Measurements from ENCODE around the gene PAK1.

Gene PAK1

DNA sequence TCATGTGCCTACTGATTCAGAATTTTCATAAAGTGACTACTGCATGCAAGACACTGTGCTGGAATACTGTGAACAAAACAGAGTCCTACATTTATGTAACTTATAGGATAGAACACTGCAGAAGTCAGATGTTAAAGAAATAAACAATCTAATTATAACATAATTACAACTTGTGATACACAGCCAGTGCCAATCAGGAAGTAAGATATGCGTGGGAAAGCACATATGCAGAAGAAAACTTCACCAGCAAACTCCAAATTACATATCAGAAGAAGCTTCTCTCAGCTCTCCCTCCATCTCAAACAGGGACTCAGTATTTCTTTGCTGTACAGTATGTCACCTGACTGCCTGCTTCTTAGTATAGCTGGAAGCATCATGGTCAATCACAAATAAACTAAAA lies 37.4 kb downstream of the PAK1 start:
- no peak for DNase-seq (ENCODE audit: low read depth)

DNA sequence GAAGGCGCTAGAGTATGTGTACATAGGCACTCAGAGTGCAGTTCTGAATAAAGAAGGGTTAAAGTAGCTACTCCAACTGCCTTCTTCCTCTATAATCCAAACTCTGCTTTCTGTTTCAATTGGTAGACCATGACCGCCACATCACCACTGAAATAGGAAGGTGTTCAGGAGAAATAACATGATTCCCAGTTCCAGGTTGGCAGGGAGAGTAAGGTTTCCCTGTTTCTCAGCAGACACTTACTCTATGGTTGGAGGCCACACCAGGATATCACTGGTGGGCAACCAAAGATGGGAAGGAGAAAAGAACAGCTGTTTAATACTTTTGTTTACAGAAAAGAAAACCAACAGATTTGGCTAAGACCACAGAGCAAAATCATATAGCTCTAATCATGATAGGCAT lies 37.9 kb downstream of the PAK1 start:
- no peak for DNase-seq (ENCODE audit: low read depth)

DNA sequence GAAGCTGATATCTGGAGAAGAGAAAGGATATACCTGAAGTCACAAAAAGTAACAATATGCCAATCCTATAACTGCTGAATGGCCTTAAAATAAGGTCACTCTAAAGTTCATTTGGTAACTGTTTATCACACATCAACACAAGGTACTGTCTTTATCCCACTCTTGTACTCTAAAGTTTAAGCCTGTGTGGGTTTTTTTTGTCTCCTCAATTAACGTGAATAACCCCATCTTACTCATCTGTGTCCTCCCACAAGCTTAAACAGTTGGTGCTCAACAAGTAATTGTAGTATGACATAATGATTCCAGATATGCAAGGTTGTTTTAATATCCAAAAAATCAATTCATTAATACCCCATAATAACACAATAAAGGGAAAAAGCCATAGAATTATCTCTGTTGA lies 42.1 kb downstream of the PAK1 start:
- no peak for DNase-seq (ENCODE audit: low read depth)

DNA sequence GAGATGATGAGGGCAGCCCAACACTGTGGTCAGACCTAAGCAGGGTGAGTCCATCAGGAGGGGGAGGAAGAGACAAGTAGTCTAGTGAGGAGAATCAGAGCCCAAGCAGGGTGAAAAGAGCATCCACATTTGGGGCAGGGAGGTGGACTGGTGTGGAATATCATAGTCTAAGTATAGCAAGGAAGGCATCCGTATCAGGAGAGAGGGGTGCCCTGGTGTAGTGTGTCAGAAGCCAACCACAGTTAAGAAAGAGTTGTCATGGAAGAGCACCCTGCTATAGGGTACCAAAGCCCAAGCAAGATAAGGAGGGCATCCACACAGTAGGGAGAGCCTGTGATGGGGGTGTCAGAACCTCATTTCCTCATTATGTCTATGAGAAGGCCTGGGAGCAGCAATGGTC lies 45.3 kb downstream of the PAK1 start:
- no peak for DNase-seq (ENCODE audit: low read depth)

DNA sequence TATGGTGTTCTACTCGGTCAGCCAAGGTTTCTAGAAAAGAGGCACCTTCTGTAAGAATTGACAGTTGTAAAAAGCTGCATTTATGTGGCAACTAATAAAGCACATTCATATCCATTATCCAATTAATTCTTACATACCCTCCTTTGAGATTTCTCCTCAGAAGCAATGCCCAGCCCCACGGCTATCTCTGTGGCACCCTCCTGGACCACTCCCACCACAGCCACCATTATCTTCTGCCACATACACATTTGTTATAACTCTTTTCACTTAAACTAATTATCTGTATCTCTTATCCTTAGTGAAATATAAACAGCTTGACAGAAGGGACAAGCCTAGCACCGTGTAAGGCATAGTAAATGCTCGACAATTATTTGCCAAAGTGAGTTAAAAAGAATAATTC lies 48.5 kb downstream of the PAK1 start:
- no peak for DNase-seq (ENCODE audit: low read depth)

DNA sequence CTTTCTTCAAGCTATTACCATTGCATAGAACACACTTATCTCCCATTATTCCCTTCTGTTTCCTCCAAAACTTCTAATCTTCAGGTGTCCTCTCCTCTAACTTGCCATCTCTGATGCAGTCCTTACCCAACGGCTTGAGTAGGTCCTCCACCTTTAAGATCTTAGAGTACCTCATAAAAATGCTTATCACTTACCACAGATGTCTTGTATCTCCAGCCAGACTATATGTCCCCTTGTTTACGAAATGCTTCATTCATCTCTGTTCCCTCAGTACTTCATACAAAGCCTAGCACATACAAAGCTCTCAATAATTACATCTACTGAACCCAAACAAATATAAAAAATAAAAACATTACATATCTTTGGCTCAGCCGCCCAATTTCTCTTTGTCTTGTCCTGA lies 49.2 kb downstream of the PAK1 start:
- no peak for DNase-seq (ENCODE audit: low read depth)

DNA sequence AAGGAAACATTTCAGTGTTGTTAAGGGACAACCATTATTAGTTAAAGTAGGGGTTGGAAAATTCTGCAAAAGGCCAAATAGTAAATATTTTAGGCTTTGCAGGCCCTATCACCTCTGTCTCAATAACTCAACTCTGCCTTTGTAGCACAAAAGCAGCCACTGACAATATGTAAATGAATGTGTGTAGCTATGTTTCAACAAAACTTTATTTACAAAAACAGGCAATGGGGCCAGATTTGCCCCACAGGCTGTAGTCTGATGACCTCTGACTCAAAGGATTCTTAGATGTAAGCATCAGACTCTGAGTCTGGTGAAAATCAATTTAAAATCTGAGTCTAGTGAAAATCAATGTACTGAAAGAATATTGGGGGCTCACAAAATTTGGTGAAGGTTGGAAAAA lies 50.3 kb downstream of the PAK1 start:
- DNase-seq (ENCODE audit: low read depth), result no peak

DNA sequence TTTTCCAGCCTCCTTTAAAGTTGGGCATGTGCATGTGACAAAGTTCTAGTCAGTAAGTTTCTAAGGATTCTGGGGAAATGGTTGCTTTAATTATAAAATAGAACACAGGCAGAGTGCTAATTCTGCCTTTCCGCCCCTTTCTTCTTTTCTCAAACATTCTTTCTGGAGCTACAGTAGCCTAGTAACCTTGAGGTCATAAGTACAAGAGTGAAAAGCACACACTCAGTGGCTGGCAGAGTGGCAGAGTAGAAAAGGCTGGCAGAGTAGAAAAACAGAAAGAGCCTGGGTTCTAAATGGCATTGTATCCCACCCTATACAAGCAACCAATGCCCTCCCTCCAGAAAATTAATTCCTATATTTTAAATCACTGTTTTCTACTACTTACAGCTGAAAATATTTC lies 51.2 kb downstream of the PAK1 start:
- DNase-seq (ENCODE audit: low read depth), result no peak

DNA sequence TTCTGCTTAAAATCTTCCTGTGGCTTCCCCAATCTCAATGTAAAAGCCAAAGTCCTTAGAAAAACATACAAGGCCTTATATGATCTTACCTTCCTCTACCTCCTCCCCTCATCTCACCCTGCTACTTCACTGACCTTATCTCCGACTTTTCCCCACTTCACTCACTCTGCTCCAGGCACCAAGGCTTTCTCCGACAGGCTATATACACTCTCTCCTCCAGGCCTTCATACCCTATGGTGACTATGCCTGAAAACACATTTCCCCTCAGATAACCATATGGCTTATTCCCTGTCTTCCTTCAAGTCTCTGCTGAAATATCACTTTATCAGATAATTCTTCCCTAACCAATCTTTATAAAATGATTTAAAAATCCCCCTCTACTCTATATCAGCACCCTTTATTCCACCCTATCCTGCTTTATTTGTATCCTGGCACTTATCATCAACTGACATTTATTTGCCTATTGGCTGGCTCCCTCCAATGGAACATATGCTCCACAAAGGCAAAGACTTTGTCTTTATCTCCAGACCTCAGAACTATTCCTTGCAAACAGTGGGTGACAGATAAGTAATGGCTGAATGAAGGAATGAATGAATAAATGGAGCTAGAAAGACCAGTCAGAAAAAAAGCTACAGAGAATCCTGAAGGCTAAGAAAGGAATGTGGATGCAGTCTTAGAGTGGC lies 52.7 kb downstream of the PAK1 start:
- no peak for DNase-seq (ENCODE audit: low read depth)

DNA sequence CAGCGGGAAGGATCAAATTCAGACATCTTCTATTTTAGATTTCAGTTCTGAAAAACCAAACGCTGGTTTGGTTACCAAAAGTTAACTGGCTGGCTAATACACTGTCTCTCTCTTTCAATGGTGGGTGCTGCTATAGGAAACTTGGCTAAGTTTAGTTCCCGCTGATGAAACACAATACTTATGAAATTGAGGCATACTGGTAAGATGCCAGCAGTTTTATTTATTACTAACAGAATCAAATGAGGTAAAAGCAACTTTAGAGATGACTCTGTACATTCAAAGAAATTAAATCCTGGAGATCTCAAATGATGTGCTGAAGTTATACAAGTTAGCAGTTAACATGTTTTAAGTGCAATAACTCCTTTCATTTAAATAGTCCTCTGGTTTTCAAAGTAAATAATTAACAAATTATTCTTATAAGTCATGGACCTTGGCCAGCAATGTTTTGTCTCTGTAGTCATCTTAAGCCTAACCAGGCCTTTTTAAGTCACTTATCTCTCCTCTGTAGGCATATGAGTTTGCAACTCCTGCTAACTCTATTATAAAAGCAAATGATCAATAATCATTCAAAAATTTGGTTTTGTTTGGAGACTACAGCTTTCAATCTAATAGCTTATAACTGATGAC lies 54.8 kb downstream of the PAK1 start:
- DNase-seq (ENCODE audit: low read depth), result no peak

DNA sequence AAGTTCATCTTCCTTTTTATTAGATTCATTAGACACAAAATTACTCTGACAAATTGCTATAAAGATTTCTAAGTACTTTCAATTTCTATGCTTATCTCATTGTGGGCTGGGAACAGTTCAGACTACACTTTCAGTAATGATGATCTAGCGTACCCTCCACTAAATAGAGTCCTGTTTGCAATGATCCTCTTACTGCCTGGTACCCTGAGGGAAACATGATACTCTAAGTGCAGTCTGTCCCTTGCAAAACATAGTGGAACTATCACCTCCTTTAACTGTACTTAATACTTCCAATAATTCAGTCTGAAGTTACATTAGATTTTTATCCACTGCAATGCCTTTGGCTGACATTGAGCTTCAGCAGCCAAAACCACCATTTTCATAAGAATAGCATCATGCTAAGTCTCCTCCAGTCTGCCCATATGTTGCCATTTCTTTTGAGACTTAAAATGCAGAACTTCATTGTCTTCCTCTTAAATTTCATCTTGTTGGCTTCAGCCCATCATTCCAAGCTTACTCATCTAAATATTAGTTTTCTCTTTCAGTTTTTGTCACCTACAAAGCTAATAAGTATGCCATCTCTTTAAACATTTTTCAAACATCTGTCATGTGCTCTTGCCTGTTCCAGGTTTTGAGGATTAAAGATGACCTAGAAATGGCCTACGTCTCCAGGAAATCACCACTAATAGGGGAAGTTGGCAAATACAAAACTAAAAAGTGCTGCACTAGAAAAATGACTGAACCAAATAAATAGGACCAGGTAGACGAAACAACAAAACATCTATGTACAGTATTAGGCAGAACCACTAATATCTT lies 55.5 kb downstream of the PAK1 start:
- DNase-seq (ENCODE audit: low read depth), result no peak

DNA sequence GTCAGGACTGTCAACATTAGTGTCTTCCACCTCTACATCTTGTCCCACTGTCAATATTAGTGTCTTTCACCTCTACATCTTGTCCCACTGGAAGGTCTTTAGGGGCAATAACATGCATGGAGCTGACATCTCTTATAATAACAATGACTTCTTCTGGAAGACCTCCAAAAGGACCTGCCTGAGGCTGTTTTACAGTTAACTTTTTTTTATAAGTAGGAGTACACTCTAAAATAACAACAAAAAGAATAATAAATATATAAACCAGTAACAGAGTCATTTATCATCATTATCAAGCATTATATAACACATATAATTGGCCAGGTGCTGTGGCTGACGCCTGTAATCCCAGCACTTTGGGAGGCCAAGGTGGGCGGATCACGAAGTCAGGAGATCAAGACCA lies 57.5 kb downstream of the PAK1 start:
- DNase-seq (ENCODE audit: low read depth), result no peak

DNA sequence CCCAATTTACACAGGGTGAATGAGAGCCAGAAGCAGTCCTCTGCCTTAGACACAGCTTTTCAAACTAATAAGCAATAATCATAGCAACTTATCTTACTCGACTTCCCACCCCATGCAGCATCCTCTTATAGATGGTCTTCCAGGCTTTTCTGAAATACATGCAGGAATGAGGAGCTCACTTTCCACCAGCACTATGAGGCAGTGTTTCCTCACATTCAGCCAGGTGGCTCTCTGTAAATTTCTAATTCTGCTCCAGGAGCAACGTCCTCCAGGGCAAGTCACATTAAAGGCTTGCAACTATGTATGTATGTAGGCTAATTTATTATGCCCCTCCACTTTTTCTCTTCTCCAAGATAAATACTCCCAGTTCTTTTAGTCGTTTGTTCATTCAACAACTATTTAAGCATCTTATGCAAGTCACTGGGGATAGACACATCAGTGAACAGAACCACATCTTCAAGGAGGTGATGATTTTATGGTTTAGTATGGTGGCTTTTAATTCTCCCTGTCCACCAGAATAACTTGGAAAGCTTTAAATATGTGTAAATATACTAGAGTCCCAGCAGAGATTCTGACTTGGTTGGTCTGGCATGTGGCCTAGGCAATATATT lies 59.9 kb downstream of the PAK1 start:
- no peak for DNase-seq (ENCODE audit: low read depth)

DNA sequence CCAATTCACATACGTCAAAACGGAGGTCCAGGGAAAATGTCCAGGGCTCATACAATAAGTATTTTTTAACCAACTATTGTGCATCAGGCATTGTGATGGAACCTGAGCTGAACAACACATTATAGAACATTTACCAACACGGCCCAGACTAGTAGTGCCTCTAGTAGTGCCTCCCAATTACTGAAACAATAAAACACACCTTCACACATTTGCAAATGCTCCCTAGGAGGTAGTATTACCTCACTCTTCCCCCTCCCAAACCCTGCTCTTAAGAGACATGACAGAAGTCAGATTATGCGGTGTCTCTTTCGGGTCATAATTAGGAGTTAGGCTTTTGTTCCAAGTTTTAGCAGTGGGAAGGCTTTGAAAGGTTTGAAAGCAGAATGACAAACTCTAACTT lies 61.1 kb downstream of the PAK1 start:
- no peak for DNase-seq (ENCODE audit: low read depth)

DNA sequence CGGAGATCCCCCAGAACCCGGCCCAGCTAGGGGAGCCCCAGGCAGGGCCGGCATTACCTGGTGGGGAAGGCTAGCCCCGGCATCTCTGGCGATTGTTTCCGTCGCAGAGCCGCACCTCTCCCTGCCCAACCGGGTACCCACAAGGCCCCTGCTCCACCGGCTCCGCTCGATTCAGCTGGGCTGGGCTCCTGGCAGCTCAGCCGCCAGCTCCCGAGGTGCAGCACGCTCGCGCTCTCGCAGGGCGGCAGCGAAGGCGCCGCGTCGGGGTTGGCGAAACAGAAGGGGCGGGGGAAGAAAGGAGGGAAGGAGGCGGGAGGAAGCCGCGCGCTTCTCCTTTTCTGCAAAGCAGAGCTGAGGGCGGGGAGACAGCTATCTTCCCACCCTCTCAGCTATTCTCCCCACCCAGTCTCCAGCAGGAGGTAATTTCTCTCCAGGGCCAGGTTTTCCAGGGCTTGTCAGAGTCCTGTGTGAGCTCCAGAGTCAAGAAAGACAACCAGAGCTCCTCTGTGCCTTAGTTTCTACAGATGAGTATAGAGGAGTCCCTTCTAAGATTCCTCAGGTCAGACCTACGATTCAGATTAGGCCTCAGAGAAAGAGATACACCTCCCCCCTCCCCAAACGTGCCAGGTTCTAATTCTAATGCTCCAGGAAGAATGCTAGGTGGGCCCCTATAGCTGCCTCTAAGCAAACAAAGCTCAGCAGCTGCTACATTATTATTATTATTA lies 62.0 kb downstream of the PAK1 start:
- peak; percentile 65 for DNase-seq (ENCODE audit: low read depth)

DNA sequence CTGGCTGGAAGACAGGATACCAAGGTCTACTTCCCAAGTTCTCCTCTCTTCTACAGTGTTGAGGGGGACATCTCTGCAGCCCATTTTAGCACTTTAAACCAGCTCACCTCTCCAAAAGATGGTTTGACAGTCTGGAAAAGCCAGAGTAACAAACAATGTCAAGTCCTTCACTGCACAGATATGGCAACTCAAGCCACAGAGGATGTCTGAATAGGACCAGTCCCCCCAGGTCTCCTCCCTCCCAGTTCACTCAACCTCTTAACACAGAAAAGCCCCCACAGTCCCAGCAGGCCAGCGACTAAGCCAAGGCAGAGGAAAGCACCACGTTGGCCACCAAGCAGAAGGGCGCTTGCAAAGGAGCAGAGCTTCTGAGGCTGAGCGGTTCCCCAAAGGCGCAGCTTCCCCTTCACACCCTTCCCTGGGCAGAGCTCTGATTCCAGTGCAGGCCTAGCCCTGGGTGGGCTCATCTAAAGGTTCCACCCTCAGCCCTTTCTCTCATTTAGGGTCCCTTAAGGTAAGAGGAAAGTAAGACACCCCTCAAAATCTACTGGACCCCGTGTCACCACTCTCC lies 62.7 kb downstream of the PAK1 start:
- no peak for DNase-seq (ENCODE audit: low read depth)

DNA sequence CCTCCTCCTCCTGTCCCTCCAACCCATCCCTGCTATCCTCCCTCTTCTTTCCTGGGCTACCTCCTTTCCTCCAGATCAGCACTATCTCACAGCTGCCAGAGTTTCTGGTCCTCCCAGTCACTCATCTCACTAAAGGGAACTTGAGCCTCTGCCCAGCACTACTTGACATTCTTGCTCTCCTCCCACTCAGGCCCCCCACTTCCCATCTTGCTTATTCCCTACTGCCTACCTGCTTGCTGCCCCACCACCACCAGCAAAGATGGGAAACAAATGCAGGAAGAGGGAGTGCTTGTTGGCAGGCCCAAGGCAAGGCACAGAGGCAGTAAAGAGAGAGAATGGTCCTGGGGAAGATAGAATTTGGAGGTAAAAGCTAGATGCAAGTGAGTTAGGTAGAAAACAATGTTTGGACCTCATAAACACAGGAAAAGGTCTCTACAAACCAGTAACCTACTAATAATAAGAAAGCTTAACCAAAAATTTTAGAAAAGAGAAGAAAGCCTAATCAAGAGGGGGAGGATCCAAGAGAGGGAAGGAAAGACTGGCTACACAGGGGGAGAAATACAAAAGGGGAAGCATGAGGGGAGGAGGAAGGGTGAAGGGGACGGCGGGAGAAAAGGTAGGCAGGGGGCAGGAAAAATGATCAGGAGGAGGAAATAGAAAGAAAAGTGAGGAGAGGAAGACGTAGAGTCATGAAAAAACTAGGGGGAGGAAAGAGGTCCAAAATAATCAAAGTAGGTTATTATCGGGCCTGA lies 63.6 kb downstream of the PAK1 start:
- DNase-seq (ENCODE audit: low read depth), result no peak

DNA sequence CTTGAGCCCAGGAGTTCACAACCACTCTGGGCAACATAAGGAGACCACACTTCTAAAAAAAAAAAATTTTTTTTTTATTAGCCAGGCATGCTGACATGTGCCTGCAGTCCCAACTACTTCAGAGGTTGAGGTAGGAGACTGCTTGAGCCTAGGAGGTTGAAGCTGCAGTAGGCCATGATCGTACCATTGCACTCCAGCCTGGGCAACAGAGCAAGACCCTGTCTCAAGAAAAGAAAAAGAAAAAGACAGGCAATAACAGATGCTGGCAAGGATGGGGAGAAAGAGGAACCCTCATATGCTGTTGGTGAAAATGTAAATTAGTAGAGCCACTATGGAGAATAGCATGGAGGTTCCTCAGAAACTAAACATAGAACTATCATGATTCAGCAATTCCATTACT lies 64.8 kb downstream of the PAK1 start:
- no peak for DNase-seq (ENCODE audit: low read depth)

DNA sequence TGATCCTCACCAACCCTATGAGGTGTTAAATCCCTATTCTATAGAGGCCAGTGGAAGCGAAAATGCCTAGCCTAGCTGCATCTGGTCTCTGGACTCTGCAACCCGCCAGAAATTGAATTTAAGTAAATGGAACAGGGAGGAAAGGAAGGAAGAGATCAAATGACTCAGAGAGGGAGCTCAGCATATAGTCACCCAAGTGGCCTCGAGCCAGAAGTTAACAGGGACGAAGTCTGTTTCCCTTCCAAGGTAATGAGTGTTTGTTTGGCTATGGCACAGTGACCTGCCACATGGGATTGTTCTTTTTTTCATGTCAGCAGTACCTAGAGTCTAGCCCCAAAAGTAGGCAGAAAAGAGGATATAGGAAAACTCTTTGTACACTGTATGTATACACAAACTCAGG lies 66.3 kb downstream of the PAK1 start:
- DNase-seq (ENCODE audit: low read depth), result no peak

DNA sequence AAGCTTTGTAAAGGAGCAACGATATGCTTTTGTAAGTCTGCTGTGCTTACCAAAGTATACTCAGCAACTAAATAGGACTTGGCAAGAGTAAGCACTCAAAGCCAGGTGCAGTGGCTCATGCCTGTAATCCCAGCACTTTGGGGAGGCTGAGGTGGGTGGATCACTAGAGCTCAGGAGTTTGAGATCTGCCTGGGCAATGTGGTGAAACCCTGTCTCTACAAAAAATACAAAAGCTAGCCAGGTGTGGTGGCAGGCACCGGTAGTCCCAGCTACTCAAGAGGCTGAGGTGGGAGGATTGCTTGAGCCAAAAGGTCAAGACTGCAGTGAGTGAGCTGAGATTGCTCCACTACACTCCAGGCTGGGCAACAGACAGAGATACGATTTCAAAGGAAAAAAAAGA lies 67.5 kb downstream of the PAK1 start:
- DNase-seq (ENCODE audit: low read depth), result no peak

DNA sequence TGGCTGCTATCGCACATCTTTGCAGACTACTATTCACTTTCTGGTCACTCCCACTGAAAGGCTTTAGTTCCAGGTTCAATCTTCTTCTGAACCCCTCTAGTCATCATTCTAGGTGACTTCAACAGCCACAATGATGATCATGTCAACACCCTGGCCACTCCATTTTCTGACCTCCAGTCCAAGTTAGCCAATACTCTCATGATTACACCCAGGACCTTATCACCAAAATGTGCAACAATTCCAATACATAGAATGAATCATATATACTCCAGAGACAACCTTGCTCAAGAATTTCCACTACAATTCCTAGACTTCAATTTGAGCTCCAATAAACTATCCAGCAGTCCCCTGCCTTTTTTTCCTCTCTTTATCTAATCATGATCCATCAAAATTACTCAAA lies 70.7 kb downstream of the PAK1 start:
- DNase-seq (ENCODE audit: low read depth), result no peak
